Activated gamma-delta T cell (primary cell): ENCODE measurements around the gene ITGBL1.
A peak's percentile ranks its signal among the peaks of the same experiment; 100 is the strongest.

Source experiments
- DNase-seq: peaks from one replicate; lab custom pipeline; 2025; lab: John Stamatoyannopoulos, UW

The ITGBL1 gene

GRCh38 chr13:101451641-101452040, 834 bp upstream of the ITGBL1 start:
- DNase-seq, result no peak

GRCh38 chr13:101453784-101454201, 1.3 kb downstream of the ITGBL1 start:
- peak; percentile 3 for DNase-seq

GRCh38 chr13:101454767-101455166, 2.3 kb downstream of the ITGBL1 start:
- DNase-seq, result no peak

DNA sequence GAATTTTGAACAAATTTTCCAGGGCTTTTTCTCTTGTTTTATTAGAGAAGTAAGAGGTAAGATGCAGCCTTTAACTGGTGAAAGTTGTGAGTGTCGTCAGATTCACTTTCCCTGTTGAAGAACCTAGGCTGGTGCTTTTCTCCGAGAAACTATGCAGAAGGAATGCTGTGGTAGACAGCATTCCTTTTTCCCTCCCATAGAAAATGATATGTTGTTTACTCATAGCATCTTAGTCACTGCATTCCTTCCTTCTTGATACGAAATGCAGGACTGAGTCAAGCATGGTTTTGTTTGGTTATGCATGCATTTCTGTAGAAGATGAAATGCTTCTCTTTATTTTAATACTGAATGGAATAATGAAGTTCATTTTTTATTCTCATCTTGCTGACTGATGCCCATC, 3.4 kb downstream of the ITGBL1 start:
- no peak for DNase-seq

GRCh38 chr13:101457176-101457575, 4.7 kb downstream of the ITGBL1 start:
- DNase-seq, result no peak

DNA sequence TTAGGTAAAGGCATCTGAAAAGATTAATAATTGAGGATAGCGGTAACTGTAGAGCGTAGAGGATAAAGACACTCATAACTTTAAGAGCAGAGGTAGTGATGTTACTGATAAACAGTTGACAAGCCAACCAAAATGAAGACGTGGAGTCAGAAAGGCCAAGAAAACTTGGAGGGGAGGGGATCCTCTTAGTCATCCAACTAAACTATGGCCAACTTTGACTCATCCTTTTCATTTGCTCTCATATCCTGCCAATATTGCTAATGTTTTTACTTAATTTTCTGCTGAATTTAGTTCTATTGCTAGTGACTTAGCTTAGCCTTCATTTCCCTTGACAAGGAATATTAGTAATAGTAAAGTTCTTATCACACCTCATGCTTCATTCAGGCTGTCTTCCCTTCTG, 13.4 kb downstream of the ITGBL1 start:
- no peak for DNase-seq

DNA sequence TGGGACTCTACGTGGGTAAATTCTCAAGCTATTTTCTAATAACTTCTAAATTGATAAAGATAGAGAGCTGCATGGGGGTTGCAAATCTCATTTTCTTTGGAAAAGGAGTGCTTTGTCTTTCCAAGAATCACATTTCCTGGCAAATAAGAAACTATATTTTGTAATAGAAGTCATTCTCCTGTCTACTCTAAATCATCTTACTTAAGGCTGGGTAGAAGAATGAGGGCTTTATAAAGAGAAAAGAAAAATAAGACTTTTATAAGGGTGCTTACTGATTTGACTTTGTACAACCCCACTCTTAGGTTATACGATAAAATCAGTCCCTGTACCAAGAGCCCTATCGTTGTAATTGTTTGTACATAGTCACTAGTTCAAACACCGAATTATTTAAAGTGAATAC, 14.9 kb downstream of the ITGBL1 start:
- DNase-seq, result no peak

DNA sequence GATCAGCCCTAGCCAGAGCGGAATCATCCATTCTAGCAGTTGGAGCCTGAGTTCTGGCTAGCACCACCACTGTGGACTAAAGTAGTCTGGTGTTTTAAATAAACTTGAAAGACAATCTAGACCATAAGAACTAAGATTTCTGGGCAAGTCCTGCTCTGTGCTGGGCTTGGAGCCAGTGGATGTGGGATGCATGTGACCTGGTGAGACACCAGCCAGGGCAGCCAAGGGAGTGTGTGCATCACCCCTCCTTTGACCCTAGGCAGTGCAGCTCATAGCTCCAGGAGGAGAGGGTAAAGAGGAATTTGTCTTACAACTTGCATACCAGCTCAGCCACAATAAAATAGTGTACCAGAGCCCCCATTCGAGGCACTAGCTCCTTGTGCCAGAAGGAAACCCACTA, 21.0 kb downstream of the ITGBL1 start:
- no peak for DNase-seq

- no peak for DNase-seq
These were observed 22.0 kb downstream of the ITGBL1 start for GRCh38 chr13:101474419-101474957.

DNA sequence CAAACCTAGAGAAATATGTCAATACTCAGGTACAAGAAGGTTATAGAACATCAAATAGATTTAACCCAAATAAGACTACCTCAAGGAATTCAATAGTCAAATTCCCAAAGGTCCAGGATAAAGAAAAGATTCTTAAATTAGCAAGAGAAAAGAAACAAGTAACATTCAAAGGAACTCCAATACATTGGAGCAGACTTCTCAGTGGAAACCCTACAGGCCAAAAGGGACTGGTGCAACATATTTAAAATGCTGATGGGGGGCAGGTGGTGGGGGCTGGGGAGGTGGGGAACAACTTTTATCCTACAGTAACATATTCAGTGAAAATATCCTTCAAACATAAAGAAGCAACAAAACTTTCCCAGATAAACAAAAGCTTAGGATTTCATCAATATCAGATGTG, 23.1 kb downstream of the ITGBL1 start:
- no peak for DNase-seq

- no peak for DNase-seq
These were observed 28.9 kb downstream of the ITGBL1 start for GRCh38 chr13:101481421-101481820.

DNA sequence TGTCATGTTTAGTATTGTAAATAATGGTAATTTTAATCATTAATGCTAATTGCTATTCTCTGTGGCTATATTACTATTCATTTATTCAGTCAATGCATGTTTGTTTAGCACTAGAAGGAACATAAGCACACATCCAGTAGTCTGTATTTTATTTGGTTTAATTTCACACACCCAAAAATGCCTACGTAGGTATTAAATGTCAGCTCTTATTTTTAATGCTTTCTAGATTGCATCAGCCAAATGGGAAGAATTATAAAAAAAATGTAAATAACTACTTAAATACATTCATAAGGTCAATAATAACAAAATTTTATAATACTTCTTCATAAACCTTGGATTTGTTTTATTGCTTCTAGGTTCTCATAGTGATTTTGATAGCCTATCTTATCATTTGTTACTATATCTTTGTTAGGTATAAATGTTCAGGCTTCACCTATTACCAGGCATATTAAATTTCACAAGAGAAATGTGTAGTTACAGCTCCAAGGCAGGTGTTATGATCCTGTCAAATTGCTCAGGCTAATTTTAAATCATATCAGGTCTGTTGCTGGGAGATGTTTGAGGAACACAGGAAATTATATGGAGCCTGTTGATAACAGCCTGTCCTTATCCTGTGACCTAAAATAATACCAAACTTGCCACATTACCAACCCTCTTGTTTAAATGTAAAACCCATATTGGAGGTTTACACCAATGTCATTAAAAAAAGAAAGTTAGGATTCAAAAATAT, 34.4 kb downstream of the ITGBL1 start:
- DNase-seq, result no peak

DNA sequence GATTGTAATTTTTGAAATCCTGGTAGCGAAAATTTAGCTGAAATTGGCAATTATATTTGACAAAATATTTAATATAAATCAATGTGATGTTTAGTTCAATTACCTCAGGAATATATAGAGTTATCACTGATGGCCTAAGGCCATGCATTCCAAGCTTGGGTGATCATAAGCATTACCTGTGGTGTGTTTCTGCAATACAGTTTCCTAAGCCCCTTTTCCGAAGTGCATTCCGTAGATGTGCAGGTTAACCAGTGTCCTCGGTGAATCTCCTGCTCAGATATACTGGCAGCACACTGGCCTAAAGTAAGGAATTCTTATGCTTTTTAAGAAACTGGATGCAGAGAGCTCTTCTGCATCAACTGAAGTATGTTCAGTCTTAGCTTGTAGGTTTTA, 35.0 kb downstream of the ITGBL1 start:
- DNase-seq, result no peak

DNA sequence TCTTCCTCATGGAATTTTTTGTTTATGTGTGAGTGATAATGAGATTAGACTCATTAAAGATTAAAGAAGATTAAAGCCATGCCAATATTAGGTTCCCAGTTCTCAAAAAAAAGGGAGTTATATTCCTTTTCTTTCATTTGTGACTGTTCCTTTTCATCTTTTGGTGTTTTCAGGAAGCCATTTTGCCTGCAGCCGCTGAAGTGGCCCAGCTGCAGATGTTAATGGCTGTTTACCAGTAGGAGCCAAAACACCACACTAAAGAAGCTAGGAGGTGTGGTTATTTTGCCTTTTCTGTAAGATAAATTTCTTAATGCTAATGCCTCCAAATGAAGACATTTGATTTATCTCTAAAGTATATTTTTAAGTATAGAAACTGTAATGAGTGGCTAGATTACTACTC, 36.3 kb downstream of the ITGBL1 start:
- DNase-seq, result no peak

- no peak for DNase-seq
These were observed 37.3 kb downstream of the ITGBL1 start for GRCh38 chr13:101489643-101490405.

- no peak for DNase-seq
These were observed 38.0 kb downstream of the ITGBL1 start for GRCh38 chr13:101490406-101491015.

- no peak for DNase-seq
These were observed 39.9 kb downstream of the ITGBL1 start for GRCh38 chr13:101492251-101492910.

DNA sequence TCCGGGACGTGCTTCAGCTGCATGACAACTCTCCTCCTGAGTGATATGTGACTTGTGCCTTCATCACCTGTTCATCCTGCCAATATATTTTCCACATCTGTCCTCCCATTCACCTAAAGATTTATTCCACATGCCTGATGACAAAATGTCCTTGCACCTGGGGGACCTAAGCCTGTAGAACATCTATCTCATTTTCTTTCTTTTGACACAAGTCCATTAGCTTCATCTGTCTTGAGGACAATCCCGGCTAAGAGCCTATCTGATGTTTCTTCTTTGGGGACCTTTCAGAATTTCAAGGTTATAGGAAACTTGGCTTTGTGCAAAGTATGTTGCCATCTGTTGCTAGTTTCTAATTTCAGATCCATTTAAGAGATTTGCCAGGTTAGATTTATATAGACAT, 41.1 kb downstream of the ITGBL1 start:
- DNase-seq, result no peak

DNA sequence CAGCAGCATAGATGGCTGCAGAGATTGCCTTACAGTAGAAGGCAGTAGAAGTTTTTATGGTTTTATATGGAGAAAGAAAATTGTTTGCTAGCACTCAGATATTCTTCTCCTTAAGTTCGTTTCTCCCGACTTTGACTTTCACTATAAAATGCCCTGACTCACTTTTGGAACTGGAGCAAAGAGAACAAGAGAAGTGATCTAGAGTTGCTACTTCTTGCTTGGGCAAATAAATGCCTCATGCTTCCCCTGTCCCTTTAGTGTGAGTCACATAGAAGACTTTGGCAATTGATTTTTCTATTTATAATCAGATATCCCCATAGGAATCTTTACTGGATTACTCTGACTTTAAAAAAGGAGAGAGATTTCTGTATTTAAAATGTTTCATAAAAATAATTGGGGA, 46.9 kb downstream of the ITGBL1 start:
- no peak for DNase-seq

GRCh38 chr13:101502618-101503017, 50.1 kb downstream of the ITGBL1 start:
- no peak for DNase-seq

DNA sequence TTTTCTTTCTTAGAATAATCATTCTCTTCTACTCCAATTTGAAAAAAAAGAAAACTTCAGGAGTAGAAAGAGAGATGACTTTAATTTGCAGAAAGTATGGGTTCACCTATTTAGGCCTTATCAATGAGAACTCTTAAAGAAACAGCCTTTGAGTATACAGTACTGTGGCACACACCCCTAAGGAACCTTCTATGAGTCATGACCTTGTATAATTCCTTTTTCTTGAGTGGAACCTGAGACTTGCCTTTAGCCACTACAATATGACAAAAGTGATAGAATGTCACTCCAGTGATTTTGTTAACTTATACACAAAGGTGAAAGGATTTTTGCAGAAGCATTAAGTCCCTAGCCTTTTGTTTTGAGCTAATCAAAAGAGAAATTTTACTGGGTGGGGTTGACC, 58.7 kb downstream of the ITGBL1 start:
- DNase-seq, result no peak

- DNase-seq, result no peak
These were observed 59.3 kb downstream of the ITGBL1 start for GRCh38 chr13:101511766-101512165.
